K562 treated with DMSO at 1 percent for 48 hours (cell line): ENCODE data around the gene FAM136A. TPM values are rescaled to one million over a fixed set of nuclear protein-coding genes. Genes with fewer than 3 reads are reported as not detected.

Experiments used
- total RNA-seq: library from RNA; unstranded; fragments of 300-600 nt; gene quantifications from 2 replicates; pipeline ENCODE4 v1.2.3, GENCODE V29; 2022; ENCODE audit warnings: low replicate concordance; ENCODE audit errors: extremely low read depth

Gene FAM136A
- total RNA-seq, result not detected in 2 replicates

DNA sequence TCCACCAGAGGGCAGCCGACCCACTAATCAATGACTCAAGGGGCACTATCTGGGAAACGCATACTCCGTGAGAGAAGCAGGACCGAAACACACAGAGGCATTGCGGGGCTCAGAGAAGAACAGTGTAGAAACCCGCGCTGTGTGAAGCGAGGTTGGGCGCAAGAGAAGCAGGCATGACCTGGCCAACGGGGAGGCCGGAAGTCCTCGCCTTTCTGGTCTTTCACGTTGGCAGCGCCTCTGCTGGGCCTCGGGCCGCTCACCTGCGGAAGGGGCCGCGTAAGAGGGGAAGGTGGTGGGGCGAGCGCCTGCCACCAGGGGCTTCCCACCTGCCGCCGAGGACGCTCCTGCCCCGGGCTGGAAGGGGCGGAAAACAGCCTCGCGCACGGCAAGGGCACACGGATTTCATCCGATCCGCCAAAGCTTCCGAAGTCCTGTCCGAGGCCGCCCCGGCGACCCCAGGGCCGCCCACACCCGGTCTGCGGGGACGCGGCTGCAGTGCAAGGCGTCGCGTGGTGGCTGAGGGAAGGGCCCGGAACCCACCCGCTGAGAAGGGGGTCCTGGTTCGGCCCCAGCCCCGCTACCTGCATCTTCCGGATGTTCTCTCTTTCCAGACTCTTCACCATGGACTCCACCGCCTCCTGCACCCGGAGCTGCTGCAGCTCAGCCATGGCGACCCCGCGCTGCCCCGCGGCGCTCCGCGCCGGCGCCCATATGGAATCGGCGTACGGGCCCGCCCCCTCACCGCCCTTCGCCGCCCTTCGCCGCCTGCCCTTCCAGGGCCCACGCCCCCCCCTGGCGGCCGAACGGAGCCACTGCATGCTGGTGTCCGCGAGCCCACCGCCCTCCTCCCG, at the start of gene FAM136A:
Gene FAM136A, minus strand, starts transcription at position 724 of the 851 bp plus-strand sequence. Its CDS starts 56 bp downstream, at position 668.

GRCh38 chr2:70248181-70248847, 53.6 kb downstream of the FAM136A start, which contains the start of gene TIA1:
Gene TIA1 (minus strand): TSS chr2:70248628. CDS start chr2:70248430, 198 bp downstream.

Other genes with a start within 250 kb of the FAM136A start
- 473 TPM in 1 of 2 replicates, not detected in the other for gene PCBP1, start 214.6 kb downstream of the FAM136A start, total RNA-seq
- gene C2orf42, start 111.0 kb downstream of the FAM136A start, total RNA-seq, result not detected in 2 replicates
- not detected in 2 replicates for gene TIA1, start 53.4 kb downstream of the FAM136A start, total RNA-seq
- not detected in 2 replicates for gene PCYOX1, start 43.9 kb downstream of the FAM136A start, total RNA-seq
- gene SNRPG, start 8.3 kb downstream of the FAM136A start, total RNA-seq, result not detected in 2 replicates